ENCODE measurements around the gene ZNF423. TPM values are rescaled to one million over a fixed set of nuclear protein-coding genes. Genes with fewer than 3 reads are reported as not detected.
A peak's percentile ranks its signal among the peaks of the same experiment; 100 is the strongest.

Gene ZNF423
- total RNA-seq, 4 donors from 2014 or later = 0.72 to 5.9 (median 1.1) TPM

DNA sequence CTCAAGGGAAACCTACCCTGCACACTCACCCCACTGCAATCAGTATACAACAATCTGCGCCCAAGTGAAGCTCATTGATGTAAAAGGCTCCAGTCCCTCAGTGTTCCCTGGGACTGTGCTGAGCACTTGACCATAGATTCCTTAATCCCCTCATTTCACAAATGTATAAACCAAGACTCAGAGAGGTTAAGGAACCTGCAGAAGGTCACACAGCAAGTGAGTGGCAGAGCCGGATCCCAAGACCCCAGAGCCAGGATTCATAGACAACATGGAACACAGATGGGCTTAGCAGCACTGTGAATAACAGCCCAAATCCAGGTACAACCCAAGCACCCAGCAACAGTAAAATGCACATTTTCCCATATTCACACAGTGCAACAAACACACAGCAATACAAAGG is 256.6 kb downstream of the ZNF423 start:
- WGBS, 2 donors = 56 to 91% methylated on average over 2 of the region's 2 CpGs
- Histone ChIP-seq H3K4me3 (no peak overlapping the region), H3K27me3 (no peaks in the 10 kb centered on the region), H3K36me3 (no peaks in the 10 kb centered on the region), H3K27ac (no peak overlapping the region), H3K9me3 (no peaks in the 10 kb centered on the region), H3K4me1 (peaks cover 4 to 34% (median 10%) of the 10 kb centered on the region in 3 donors)
- no peak for DNase-seq
- TF ChIP-seq POLR2A (IDR thresholded peaks at IDR 0.05) (no peak), CTCF (IDR thresholded peaks at IDR 0.05) (no peak)
- intact Hi-C loops (cut with DNase I) = loop anchor here (10.0 kb wide), 2 partner anchors 104 to 184 kb away; no protein-coding TSS in a partner anchor

GRCh38 chr16:49598383-49599170 is 257.3 kb downstream of the ZNF423 start:
- no peaks in the 10 kb centered on the region for H3K36me3 ChIP-seq
- 80 to 85% methylated on average over 8 of the region's 8 CpGs for WGBS, 2 donors
- no peak overlapping the region for H3K4me3 ChIP-seq
- no peak for TF ChIP-seq POLR2A (IDR thresholded peaks at IDR 0.05)
- TF ChIP-seq CTCF (IDR thresholded peaks at IDR 0.05) = no peak
- peaks cover 4 to 34% (median 10%) of the 10 kb centered on the region in 3 donors for H3K4me1 ChIP-seq
- no peak for DNase-seq
- H3K9me3 ChIP-seq = no peaks in the 10 kb centered on the region
- intact Hi-C loops (cut with DNase I) = loop anchor here (10.0 kb wide), 2 partner anchors 104 to 184 kb away; no protein-coding TSS in a partner anchor
- no peaks in the 10 kb centered on the region for H3K27me3 ChIP-seq
- H3K27ac ChIP-seq = no peak overlapping the region

DNA sequence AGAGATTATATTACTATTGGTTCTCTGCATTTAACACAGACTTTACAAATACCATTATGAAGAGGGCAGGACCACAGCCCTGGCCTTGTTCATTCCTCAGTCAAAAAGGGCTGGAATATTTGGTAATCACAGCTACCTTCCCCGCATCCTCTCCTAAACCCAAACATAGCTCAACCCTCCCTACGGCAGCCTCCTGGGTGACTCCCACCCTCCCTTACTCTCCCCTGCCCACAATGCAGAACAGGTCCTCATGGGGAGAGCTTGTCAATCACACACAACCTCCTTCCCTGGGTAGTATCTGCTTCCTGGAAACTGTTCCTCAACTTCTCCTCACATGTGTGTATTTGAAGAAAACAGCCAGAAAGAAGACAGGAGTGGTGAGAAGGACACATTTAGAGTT is 258.1 kb downstream of the ZNF423 start:
- no peak overlapping the region for H3K27ac ChIP-seq
- intact Hi-C loops (cut with DNase I) = loop anchor here (10.0 kb wide), 2 partner anchors 103 to 183 kb away; no protein-coding TSS in a partner anchor

GRCh38 chr16:49596648-49597291 is 259.1 kb downstream of the ZNF423 start:
- TF ChIP-seq POLR2A (IDR thresholded peaks at IDR 0.05) (no peak), CTCF (IDR thresholded peaks at IDR 0.05) (no peak)
- intact Hi-C loops (cut with DNase I) = loop anchor here (10.0 kb wide), 2 partner anchors 102 to 182 kb away; no protein-coding TSS in a partner anchor
- Histone ChIP-seq H3K4me3 (no peak overlapping the region), H3K4me1 (peaks cover 0 to 21% (median 10%) of the 10 kb centered on the region in 3 donors), H3K9me3 (no peaks in the 10 kb centered on the region), H3K36me3 (no peaks in the 10 kb centered on the region), H3K27ac (peak overlapping the region in 3 of 4 donors; percentile 28 to 67 (median 30)), H3K27me3 (no peaks in the 10 kb centered on the region)
- WGBS, 2 donors = 50 to 75% methylated on average over 3 to 6 of the region's 10 CpGs
- no peak for DNase-seq

More for the DNA sequence above, 258.1 kb downstream of the ZNF423 start:
- Histone ChIP-seq H3K9me3 (no peaks in the 10 kb centered on the region), H3K27me3 (no peaks in the 10 kb centered on the region), H3K4me3 (no peak overlapping the region), H3K36me3 (no peaks in the 10 kb centered on the region), H3K4me1 (peaks cover 4 to 31% (median 10%) of the 10 kb centered on the region in 3 donors)
- TF ChIP-seq CTCF (IDR thresholded peaks at IDR 0.05) (no peak), POLR2A (IDR thresholded peaks at IDR 0.05) (no peak)
- WGBS, 2 donors = 85 to 88% methylated on average over 2 of the region's 2 CpGs
- DNase-seq = no peak

GRCh38 chr16:49596068-49596467 is 259.8 kb downstream of the ZNF423 start:
- H3K4me1 ChIP-seq = peaks cover 0 to 21% (median 10%) of the 10 kb centered on the region in 3 donors
- intact Hi-C loops (cut with DNase I) = loop anchor here (10.0 kb wide), 2 partner anchors 101 to 181 kb away; no protein-coding TSS in a partner anchor
- WGBS, 2 donors = 24 to 26% methylated on average over 11 of the region's 11 CpGs
- H3K4me3 ChIP-seq = peak overlapping the region in 1 of 4 donors; percentile 51
- H3K27ac ChIP-seq = peak overlapping the region in 3 of 4 donors; percentile 28 to 67 (median 30)
- no peaks in the 10 kb centered on the region for H3K27me3 ChIP-seq
- no peak for DNase-seq
- no peaks in the 10 kb centered on the region for H3K36me3 ChIP-seq
- no peaks in the 10 kb centered on the region for H3K9me3 ChIP-seq
- TF ChIP-seq CTCF (IDR thresholded peaks at IDR 0.05) (no peak), POLR2A (IDR thresholded peaks at IDR 0.05) (no peak)
